GM23338 (cell line): ENCODE results near the gene MYOZ2. TPM values are rescaled to one million over a fixed set of nuclear protein-coding genes. Genes with fewer than 3 reads are reported as not detected.

Experiments used
- ATAC-seq: fragments of 200-7000 bp; cut with Tn5 transposase; 3 replicates; pipeline ENCODE4 v1.9.1; 2020
- DNase-seq: peaks from one replicate; pipeline ENCODE4 v3.0.0-alpha.2; 2015; ENCODE audit warnings: low spot score
- H2AFZ ChIP-seq: fragments of 200-600 bp; sonication (generic); 2 replicates; pipeline ENCODE4 v1.8.0; 2016; ENCODE audit warnings: antibody characterized with exemption, mild to moderate bottlenecking, moderate library complexity
- H3F3A ChIP-seq: fragments of 200-600 bp; sonication (generic); replicated peaks from 2 replicates; pipeline ENCODE4 v1.8.0; 2017; ENCODE audit warnings: antibody characterized with exemption, mixed run types, low read depth
- H3K27ac ChIP-seq: fragments of 200-600 bp; sonication (generic); 2 replicates; pipeline ENCODE4 v1.6.1; 2016; ENCODE audit warnings: low read depth
- H3K27me3 ChIP-seq: fragments of 200-600 bp; sonication (generic); 2 replicates; pipeline ENCODE4 v1.8.0; 2016; ENCODE audit warnings: mild to moderate bottlenecking, mixed run types, moderate library complexity; ENCODE audit not compliant: insufficient read depth
- H3K36me3 ChIP-seq: fragments of 200-600 bp; sonication (generic); 2 replicates; pipeline ENCODE4 v1.8.0; 2016; ENCODE audit warnings: mild to moderate bottlenecking; ENCODE audit not compliant: insufficient read depth
- H3K4me1 ChIP-seq: fragments of 200-600 bp; sonication (generic); 2 replicates; pipeline ENCODE4 v1.8.0; 2016; ENCODE audit warnings: mild to moderate bottlenecking, moderate library complexity; ENCODE audit not compliant: insufficient read depth
- H3K4me2 ChIP-seq: fragments of 200-600 bp; sonication (generic); 2 replicates; pipeline ENCODE4 v1.7.1; 2017; ENCODE audit warnings: mixed run types
- H3K4me3 ChIP-seq: fragments of 200-600 bp; sonication (generic); 2 replicates; pipeline ENCODE4 v1.6.1; 2016; ENCODE audit warnings: mixed run types
- H3K79me2 ChIP-seq: fragments of 200-600 bp; sonication (generic); replicated peaks from 2 replicates; pipeline ENCODE4 v1.8.0; 2017; ENCODE audit warnings: mild to moderate bottlenecking; ENCODE audit not compliant: insufficient read depth
- H3K9me2 ChIP-seq: fragments of 200-600 bp; sonication (generic); 2 replicates; pipeline ENCODE4 v1.8.0; 2017; ENCODE audit not compliant: insufficient read depth
- H4K20me1 ChIP-seq: fragments of 200-600 bp; sonication (generic); replicated peaks from 2 replicates; pipeline ENCODE4 v1.8.0; 2017; ENCODE audit warnings: mild to moderate bottlenecking; ENCODE audit not compliant: insufficient read depth
- H3K27ac Mint-ChIP-seq: 2 replicates; pipeline ENCODE4 v1.8.0; 2020; ENCODE audit warnings: inconsistent platforms, mild to moderate bottlenecking, moderate library complexity, mixed read lengths
- H3K27me3 Mint-ChIP-seq: 3 replicates; pipeline ENCODE4 v1.8.0; 2022; ENCODE audit warnings: low read depth, mild to moderate bottlenecking, moderate library complexity, mixed read lengths, inconsistent platforms; ENCODE audit not compliant: insufficient read depth, poor library complexity
- H3K36me3 Mint-ChIP-seq: 3 replicates; pipeline ENCODE4 v1.8.0; 2021; ENCODE audit warnings: low read depth, mild to moderate bottlenecking, inconsistent platforms, moderate library complexity, mixed read lengths
- H3K4me1 Mint-ChIP-seq: 3 replicates; pipeline ENCODE4 v1.8.0; 2020; ENCODE audit warnings: mild to moderate bottlenecking, inconsistent platforms, mixed read lengths
- H3K4me3 Mint-ChIP-seq: 3 replicates; pipeline ENCODE4 v1.8.0; 2021; ENCODE audit warnings: moderate library complexity, mild to moderate bottlenecking, inconsistent platforms, mixed read lengths
- H3K9me3 Mint-ChIP-seq: 3 replicates; pipeline ENCODE4 v1.8.0; 2020; ENCODE audit warnings: moderate library complexity, mild to moderate bottlenecking, inconsistent platforms, mixed read lengths
- CREB1 ChIP-seq: fragments of 250-450 bp; sonication (Bioruptor Pico); IDR thresholded peaks from 2 replicates; pipeline ENCODE4 v1.5.0; 2020; ENCODE audit warnings: low read depth, mild to moderate bottlenecking, moderate library complexity
- CTCF ChIP-seq, 2 experiments: fragments of 200-600 bp in 1 of 2; sonication (generic) in 1 of 2; conservative IDR thresholded peaks; 2 replicates each; pipeline versions ENCODE4 v1.5.1 to v1.6.1; 2016 to 2017; ENCODE audit warnings: antibody characterized with exemption in 2 of 2, low read depth in 2 of 2, mild to moderate bottlenecking in 2 of 2, moderate library complexity in 1 of 2
- EZH2 ChIP-seq: fragments of 200-600 bp; sonication (generic); IDR thresholded peaks from one replicate; pipeline ENCODE4 v1.8.0; 2017; ENCODE audit warnings: antibody characterized with exemption, mild to moderate bottlenecking, low read depth; ENCODE audit not compliant: unreplicated experiment
- JUNB ChIP-seq: IDR thresholded peaks from one replicate; pipeline ENCODE4 v1.6.1; 2016; ENCODE audit warnings: antibody characterized with exemption; ENCODE audit not compliant: unreplicated experiment
- STAT1 ChIP-seq: IDR thresholded peaks from one replicate; pipeline ENCODE4 v1.6.1; 2016; ENCODE audit warnings: antibody characterized with exemption; ENCODE audit not compliant: unreplicated experiment
- polyA plus RNA-seq: library from polyadenylated mRNA; unstranded; fragments of >200 nt; fragmentation: Nextera tagmentation; extraction: Ambion mirVana; gene quantifications from 2 replicates; pipeline ENCODE4 v1.2.1, GENCODE V29; 2016
- total RNA-seq: library from RNA; depleted of rRNA; stranded (reverse); fragments of >200 nt; shearing (Covaris generic); gene quantifications from 2 replicates; pipeline ENCODE4 v1.2.3, GENCODE V29; 2014
- TF ChIP-seq, protein P1 (sequence below): fragments of 250-450 bp; sonication (Bioruptor Pico); IDR thresholded peaks from 2 replicates; pipeline ENCODE4 v1.5.0; 2020; ENCODE audit warnings: mild to moderate bottlenecking, moderate library complexity
- TF ChIP-seq, protein P2 (sequence below): IDR thresholded peaks from 2 replicates; pipeline ENCODE4 v1.6.1; 2016; ENCODE audit warnings: antibody characterized with exemption

Gene MYOZ2
- total and polyA plus RNA-seq, 2 experiments from 2014 or later, result not detected

DNA sequence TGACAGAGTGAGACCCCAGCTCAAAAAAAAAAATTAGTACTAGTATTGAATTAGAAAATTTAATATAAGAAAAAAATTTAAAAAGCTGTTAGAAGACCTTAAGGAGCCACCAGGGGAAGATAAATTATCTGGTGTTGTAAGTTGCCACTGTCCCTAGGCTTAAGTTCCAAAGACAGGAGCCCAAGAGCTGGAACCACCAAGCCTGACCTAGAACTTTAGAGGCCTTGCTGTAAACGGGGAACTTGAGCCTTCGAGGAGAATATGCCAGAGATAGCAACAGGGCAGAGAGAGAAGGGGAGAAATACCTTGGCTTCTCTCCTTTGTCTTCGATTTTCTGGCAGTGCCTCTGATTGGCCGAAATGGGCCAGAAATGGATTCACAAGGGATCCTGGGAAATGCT, 85.8 kb downstream of the MYOZ2 start (continued):
- TF ChIP-seq, protein P1, sequence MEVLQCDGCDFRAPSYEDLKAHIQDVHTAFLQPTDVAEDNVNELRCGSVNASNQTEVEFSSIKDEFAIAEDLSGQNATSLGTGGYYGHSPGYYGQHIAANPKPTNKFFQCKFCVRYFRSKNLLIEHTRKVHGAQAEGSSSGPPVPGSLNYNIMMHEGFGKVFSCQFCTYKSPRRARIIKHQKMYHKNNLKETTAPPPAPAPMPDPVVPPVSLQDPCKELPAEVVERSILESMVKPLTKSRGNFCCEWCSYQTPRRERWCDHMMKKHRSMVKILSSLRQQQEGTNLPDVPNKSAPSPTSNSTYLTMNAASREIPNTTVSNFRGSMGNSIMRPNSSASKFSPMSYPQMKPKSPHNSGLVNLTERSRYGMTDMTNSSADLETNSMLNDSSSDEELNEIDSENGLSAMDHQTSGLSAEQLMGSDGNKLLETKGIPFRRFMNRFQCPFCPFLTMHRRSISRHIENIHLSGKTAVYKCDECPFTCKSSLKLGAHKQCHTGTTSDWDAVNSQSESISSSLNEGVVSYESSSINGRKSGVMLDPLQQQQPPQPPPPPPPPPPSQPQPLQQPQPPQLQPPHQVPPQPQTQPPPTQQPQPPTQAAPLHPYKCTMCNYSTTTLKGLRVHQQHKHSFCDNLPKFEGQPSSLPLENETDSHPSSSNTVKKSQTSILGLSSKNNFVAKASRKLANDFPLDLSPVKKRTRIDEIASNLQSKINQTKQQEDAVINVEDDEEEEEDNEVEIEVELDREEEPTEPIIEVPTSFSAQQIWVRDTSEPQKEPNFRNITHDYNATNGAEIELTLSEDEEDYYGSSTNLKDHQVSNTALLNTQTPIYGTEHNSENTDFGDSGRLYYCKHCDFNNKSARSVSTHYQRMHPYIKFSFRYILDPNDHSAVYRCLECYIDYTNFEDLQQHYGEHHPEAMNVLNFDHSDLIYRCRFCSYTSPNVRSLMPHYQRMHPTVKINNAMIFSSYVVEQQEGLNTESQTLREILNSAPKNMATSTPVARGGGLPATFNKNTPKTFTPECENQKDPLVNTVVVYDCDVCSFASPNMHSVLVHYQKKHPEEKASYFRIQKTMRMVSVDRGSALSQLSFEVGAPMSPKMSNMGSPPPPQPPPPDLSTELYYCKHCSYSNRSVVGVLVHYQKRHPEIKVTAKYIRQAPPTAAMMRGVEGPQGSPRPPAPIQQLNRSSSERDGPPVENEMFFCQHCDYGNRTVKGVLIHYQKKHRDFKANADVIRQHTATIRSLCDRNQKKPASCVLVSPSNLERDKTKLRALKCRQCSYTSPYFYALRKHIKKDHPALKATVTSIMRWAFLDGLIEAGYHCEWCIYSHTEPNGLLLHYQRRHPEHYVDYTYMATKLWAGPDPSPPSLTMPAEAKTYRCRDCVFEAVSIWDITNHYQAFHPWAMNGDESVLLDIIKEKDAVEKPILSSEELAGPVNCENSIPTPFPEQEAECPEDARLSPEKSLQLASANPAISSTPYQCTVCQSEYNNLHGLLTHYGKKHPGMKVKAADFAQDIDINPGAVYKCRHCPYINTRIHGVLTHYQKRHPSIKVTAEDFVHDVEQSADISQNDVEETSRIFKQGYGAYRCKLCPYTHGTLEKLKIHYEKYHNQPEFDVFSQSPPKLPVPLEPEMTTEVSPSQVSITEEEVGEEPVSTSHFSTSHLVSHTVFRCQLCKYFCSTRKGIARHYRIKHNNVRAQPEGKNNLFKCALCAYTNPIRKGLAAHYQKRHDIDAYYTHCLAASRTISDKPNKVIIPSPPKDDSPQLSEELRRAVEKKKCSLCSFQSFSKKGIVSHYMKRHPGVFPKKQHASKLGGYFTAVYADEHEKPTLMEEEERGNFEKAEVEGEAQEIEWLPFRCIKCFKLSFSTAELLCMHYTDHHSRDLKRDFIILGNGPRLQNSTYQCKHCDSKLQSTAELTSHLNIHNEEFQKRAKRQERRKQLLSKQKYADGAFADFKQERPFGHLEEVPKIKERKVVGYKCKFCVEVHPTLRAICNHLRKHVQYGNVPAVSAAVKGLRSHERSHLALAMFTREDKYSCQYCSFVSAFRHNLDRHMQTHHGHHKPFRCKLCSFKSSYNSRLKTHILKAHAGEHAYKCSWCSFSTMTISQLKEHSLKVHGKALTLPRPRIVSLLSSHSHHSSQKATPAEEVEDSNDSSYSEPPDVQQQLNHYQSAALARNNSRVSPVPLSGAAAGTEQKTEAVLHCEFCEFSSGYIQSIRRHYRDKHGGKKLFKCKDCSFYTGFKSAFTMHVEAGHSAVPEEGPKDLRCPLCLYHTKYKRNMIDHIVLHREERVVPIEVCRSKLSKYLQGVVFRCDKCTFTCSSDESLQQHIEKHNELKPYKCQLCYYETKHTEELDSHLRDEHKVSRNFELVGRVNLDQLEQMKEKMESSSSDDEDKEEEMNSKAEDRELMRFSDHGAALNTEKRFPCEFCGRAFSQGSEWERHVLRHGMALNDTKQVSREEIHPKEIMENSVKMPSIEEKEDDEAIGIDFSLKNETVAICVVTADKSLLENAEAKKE (CRISPR knock-in tag), result no peak
- no peak for TF ChIP-seq CREB1 (CRISPR knock-in tag)
- TF ChIP-seq CTCF (conservative IDR thresholded peaks at IDR 0.05; ENCODE audit: low read depth in 2 of 2), result no peak

- H3K79me2 ChIP-seq, result peaks cover 39% of the 10 kb centered on the region
- H3K4me1 ChIP-seq, result no peaks in the 10 kb centered on the region
- H3K9me3 Mint-ChIP-seq, result peaks cover 4% of the 10 kb centered on the region; the same call in 2 of the 3 replicates
- no peak overlapping the region for H3K4me3 ChIP-seq
- H3K4me2 ChIP-seq, result no peak overlapping the region
- no peak for ATAC-seq
- H3K27ac Mint-ChIP-seq, result no peak overlapping the region
- no peaks in the 10 kb centered on the region for H3F3A ChIP-seq
- H3K4me3 Mint-ChIP-seq, result no peak overlapping the region
- TF ChIP-seq EZH2, result no peak
- no peak for TF ChIP-seq JUNB
- TF ChIP-seq CTCF (conservative IDR thresholded peaks at IDR 0.05; ENCODE audit: low read depth in 2 of 2), result no peak
- TF ChIP-seq, protein P2, sequence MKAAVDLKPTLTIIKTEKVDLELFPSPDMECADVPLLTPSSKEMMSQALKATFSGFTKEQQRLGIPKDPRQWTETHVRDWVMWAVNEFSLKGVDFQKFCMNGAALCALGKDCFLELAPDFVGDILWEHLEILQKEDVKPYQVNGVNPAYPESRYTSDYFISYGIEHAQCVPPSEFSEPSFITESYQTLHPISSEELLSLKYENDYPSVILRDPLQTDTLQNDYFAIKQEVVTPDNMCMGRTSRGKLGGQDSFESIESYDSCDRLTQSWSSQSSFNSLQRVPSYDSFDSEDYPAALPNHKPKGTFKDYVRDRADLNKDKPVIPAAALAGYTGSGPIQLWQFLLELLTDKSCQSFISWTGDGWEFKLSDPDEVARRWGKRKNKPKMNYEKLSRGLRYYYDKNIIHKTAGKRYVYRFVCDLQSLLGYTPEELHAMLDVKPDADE, result no peak
- TF ChIP-seq STAT1, result no peak
- H3K27ac ChIP-seq, result no peak overlapping the region
- peaks cover 9% of the 10 kb centered on the region for H4K20me1 ChIP-seq
- peaks cover 14% of the 10 kb centered on the region; the same call in 2 of the 3 replicates for H3K36me3 Mint-ChIP-seq
- H3K9me2 ChIP-seq, result no peaks in the 10 kb centered on the region
- H3K4me1 Mint-ChIP-seq, result peaks cover 5% of the 10 kb centered on the region; the same call in 2 of the 3 replicates
- DNase-seq, result no peak
- no peaks in the 10 kb centered on the region for H3K27me3 Mint-ChIP-seq
- H3K27me3 ChIP-seq, result no peaks in the 10 kb centered on the region
- peaks cover 2% of the 10 kb centered on the region; the same call in 1 of the 2 replicates for H3K36me3 ChIP-seq
- H2AFZ ChIP-seq, result no peak overlapping the region
Observed at GRCh38 chr4:119227690-119228089, 92.1 kb downstream of the MYOZ2 start.
